Astrocyte (in vitro differentiated cells and primary cell): ENCODE data around the gene OR6J1. TPM values are rescaled to one million over a fixed set of nuclear protein-coding genes. Genes with fewer than 3 reads are reported as not detected.
A peak's percentile ranks its signal among the peaks of the same experiment; 100 is the strongest.

ENCODE experiments used
- DNase-seq: peaks from one replicate; pipeline ENCODE4 v3.0.0-alpha.2; 2010; ENCODE audit warnings: low read depth
- FAIRE-seq: peaks from 2 replicates; lab custom pipeline; 2011; peaks lifted over from hg19 to GRCh38; lab: Jason Lieb, UNC
- H2AFZ ChIP-seq: 2 replicates; pipeline ENCODE4 v1.6.0; 2012; ENCODE audit warnings: low read depth, low read length, inconsistent platforms
- H3K27ac ChIP-seq: 2 replicates; pipeline ENCODE4 v1.5.1; 2011; ENCODE audit warnings: low read depth, low read length, inconsistent platforms
- H3K27me3 ChIP-seq: 2 replicates; pipeline ENCODE4 v1.6.0; 2011; ENCODE audit warnings: low read length, inconsistent platforms; ENCODE audit not compliant: insufficient read depth
- H3K36me3 ChIP-seq: 2 replicates; pipeline ENCODE4 v1.5.1; 2011; ENCODE audit warnings: low read length, inconsistent platforms; ENCODE audit not compliant: insufficient read depth
- H3K4me1 ChIP-seq: 2 replicates; pipeline ENCODE4 v1.5.1; 2011; ENCODE audit warnings: low read length, inconsistent platforms; ENCODE audit not compliant: insufficient read depth
- H3K4me2 ChIP-seq: 2 replicates; pipeline ENCODE4 v1.6.0; 2012; ENCODE audit warnings: low read length, inconsistent platforms
- H3K4me3 ChIP-seq: 2 replicates; pipeline ENCODE4 v1.5.1; 2011; ENCODE audit warnings: low read depth, mild to moderate bottlenecking, low read length, inconsistent platforms; ENCODE audit not compliant: insufficient read depth
- H3K79me2 ChIP-seq: 2 replicates; pipeline ENCODE4 v1.6.0; 2012; ENCODE audit warnings: mild to moderate bottlenecking, low read length, inconsistent platforms; ENCODE audit not compliant: insufficient read depth
- H3K9ac ChIP-seq: 2 replicates; pipeline ENCODE4 v1.6.0; 2012; ENCODE audit warnings: mild to moderate bottlenecking, low read length, inconsistent platforms
- H3K9me3 ChIP-seq: 2 replicates; pipeline ENCODE4 v1.5.1; 2012; ENCODE audit warnings: low read depth, mild to moderate bottlenecking, low read length, inconsistent platforms; ENCODE audit not compliant: insufficient read depth
- H4K20me1 ChIP-seq: 2 replicates; pipeline ENCODE4 v1.6.0; 2012; ENCODE audit warnings: low read length, inconsistent platforms; ENCODE audit not compliant: insufficient read depth
- H3K27ac Mint-ChIP-seq: one replicate; pipeline ENCODE4 v1.8.0; 2021; ENCODE audit warnings: mild to moderate bottlenecking, mixed read lengths; ENCODE audit not compliant: unreplicated experiment
- H3K27me3 Mint-ChIP-seq: one replicate; pipeline ENCODE4 v1.8.0; 2021; ENCODE audit warnings: low read depth, mixed read lengths; ENCODE audit not compliant: unreplicated experiment
- H3K36me3 Mint-ChIP-seq: one replicate; pipeline ENCODE4 v1.8.0; 2021; ENCODE audit warnings: low read depth, mixed read lengths; ENCODE audit not compliant: unreplicated experiment
- H3K4me1 Mint-ChIP-seq: one replicate; pipeline ENCODE4 v1.8.0; 2021; ENCODE audit warnings: low read depth, mixed read lengths; ENCODE audit not compliant: unreplicated experiment
- H3K4me3 Mint-ChIP-seq: one replicate; pipeline ENCODE4 v1.8.0; 2021; ENCODE audit warnings: mild to moderate bottlenecking, moderate library complexity, mixed read lengths; ENCODE audit not compliant: unreplicated experiment
- H3K9me3 Mint-ChIP-seq: one replicate; pipeline ENCODE4 v1.8.0; 2021; ENCODE audit warnings: mild to moderate bottlenecking, mixed read lengths; ENCODE audit not compliant: unreplicated experiment
- CTCF ChIP-seq: IDR thresholded peaks from 2 replicates; pipeline ENCODE4 v1.5.1; 2011; ENCODE audit warnings: low read depth, mild to moderate bottlenecking, inconsistent platforms, low read length, moderate library complexity; ENCODE audit not compliant: insufficient read depth
- EZH2 ChIP-seq: IDR thresholded peaks from 2 replicates; pipeline ENCODE4 v1.6.1; 2012; ENCODE audit warnings: mild to moderate bottlenecking, low read length, inconsistent platforms; ENCODE audit not compliant: insufficient read depth
- total RNA-seq: library from RNA; stranded (reverse); gene quantifications from 2 replicates; pipeline ENCODE4 v1.2.1, GENCODE V29; 2021

OR6J1 gene
- total RNA-seq, 1 donor from 2014 or later: not detected

- Mint-ChIP-seq H3K4me3 (peak overlapping the region; percentile 98), H3K27me3 (peaks cover 2% of the 10 kb centered on the region), H3K4me1 (peaks cover 39% of the 10 kb centered on the region), H3K36me3 (peaks cover 22% of the 10 kb centered on the region), H3K9me3 (peaks cover 5% of the 10 kb centered on the region), H3K27ac (peak overlapping the region; percentile 95)
- peak overlapping the region; percentile 92 for H3K9ac ChIP-seq
- peaks cover 22% of the 10 kb centered on the region for H3K4me1 ChIP-seq
- DNase-seq (no peak), FAIRE-seq (no peak)
- H4K20me1 ChIP-seq: no peaks in the 10 kb centered on the region
- peaks cover 3% of the 10 kb centered on the region for H3K27me3 ChIP-seq
- peak overlapping the region; percentile 95 for H3K4me2 ChIP-seq
- no peak overlapping the region for H2AFZ ChIP-seq
- H3K79me2 ChIP-seq: no peaks in the 10 kb centered on the region
- peak overlapping the region; percentile 9 for H3K27ac ChIP-seq
- TF ChIP-seq CTCF: no peak
- TF ChIP-seq EZH2: no peak
- H3K36me3 ChIP-seq: peaks cover 5% of the 10 kb centered on the region
- no peaks in the 10 kb centered on the region for H3K9me3 ChIP-seq
- peak overlapping the region; percentile 93 for H3K4me3 ChIP-seq
These were observed 44.8 kb downstream of the OR6J1 start for GRCh38 chr14:22599349-22599748.

- peaks cover 20% of the 10 kb centered on the region for H3K36me3 Mint-ChIP-seq
- Histone ChIP-seq H4K20me1 (no peaks in the 10 kb centered on the region), H2AFZ (peak overlapping the region; percentile 94), H3K27ac (peak overlapping the region; percentile 74), H3K4me1 (peaks cover 22% of the 10 kb centered on the region), H3K4me2 (peak overlapping the region; percentile 95), H3K36me3 (peaks cover 5% of the 10 kb centered on the region), H3K4me3 (peak overlapping the region; percentile 93), H3K9ac (peak overlapping the region; percentile 92), H3K27me3 (peaks cover 3% of the 10 kb centered on the region), H3K9me3 (no peaks in the 10 kb centered on the region), H3K79me2 (no peaks in the 10 kb centered on the region)
- peaks cover 2% of the 10 kb centered on the region for H3K27me3 Mint-ChIP-seq
- DNase-seq (peak; percentile 66), FAIRE-seq (no peak)
- H3K4me1 Mint-ChIP-seq: peaks cover 38% of the 10 kb centered on the region
- peak overlapping the region; percentile 95 for H3K27ac Mint-ChIP-seq
- H3K4me3 Mint-ChIP-seq: peak overlapping the region; percentile 98
- H3K9me3 Mint-ChIP-seq: peaks cover 5% of the 10 kb centered on the region
- TF ChIP-seq EZH2 (no peak), CTCF (peak; percentile 37)
These were observed 45.3 kb downstream of the OR6J1 start for GRCh38 chr14:22598896-22599244.

DNA sequence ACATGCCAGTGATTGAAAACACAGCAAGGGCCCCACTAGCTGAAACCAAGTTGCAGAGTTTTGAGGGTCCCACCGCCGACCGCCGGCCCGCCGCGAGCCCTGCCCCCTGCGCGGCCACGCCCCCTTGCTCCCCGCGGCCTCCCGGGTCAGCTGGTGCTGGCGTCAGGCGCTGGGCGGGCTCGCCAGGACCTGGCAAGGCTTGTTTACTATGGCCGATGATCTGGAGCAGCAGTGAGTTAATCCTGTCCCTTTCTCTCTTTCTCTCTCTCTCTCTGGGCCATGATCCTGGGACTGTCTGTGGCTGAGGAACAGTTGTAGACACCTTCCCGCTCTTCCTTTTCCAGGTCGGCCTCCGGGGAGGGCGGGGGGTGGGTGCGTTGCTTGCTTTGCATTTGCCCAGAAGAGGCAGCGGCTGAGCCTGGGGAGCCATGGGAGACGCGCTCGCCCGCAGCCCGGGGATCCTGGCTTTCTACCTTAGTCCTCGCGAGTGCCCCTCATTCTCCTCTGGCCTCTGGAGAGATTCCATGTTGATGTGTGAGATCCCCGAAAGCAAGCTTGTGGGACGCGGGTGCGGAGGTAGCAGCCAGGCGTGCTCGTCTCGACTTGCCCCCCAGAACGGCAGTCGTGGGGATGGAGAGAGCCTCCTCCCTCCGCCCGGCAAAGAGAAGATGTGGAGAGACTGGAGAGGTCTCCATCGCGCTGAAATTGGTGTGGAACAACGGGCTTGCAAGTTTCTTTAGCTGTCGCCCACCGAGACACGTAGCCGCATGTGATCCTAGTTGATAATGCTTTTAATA is 45.9 kb downstream of the OR6J1 start, which contains the start of gene ABHD4:
Gene ABHD4 (plus strand): TSS at position 202 of the 797 bp plus-strand sequence. CDS start 7 bp downstream, at position 209.
- H3K27ac Mint-ChIP-seq: peak within 1 kb of the TSS; percentile 95
- peaks cover 2% of the 10 kb centered on the region for H3K36me3 ChIP-seq
- H4K20me1 ChIP-seq: no peaks in the 10 kb centered on the region
- TF ChIP-seq EZH2 (no peak), CTCF (no peak)
- peak within 1 kb of the TSS; percentile 93 for H3K4me3 ChIP-seq
- peak within 1 kb of the TSS; percentile 98 for H3K4me3 Mint-ChIP-seq
- H2AFZ ChIP-seq: peak within 1 kb of the TSS; percentile 94
- DNase-seq (peak; percentile 40), FAIRE-seq (no peak)
- peak within 1 kb of the TSS; percentile 95 for H3K4me2 ChIP-seq
- H3K79me2 ChIP-seq: no peaks in the 10 kb centered on the region
- H3K9me3 ChIP-seq: no peaks in the 10 kb centered on the region
- peaks cover 5% of the 10 kb centered on the region for H3K9me3 Mint-ChIP-seq
- peak within 1 kb of the TSS; percentile 74 for H3K27ac ChIP-seq
- H3K27me3 Mint-ChIP-seq: peaks cover 2% of the 10 kb centered on the region
- H3K36me3 Mint-ChIP-seq: peaks cover 15% of the 10 kb centered on the region
- peaks cover 20% of the 10 kb centered on the region for H3K4me1 ChIP-seq
- peak within 1 kb of the TSS; percentile 92 for H3K9ac ChIP-seq
- peaks cover 3% of the 10 kb centered on the region for H3K27me3 ChIP-seq
- H3K4me1 Mint-ChIP-seq: peaks cover 34% of the 10 kb centered on the region
